ENCODE measurements around the gene RAB11FIP4.

RAB11FIP4 gene

DNA sequence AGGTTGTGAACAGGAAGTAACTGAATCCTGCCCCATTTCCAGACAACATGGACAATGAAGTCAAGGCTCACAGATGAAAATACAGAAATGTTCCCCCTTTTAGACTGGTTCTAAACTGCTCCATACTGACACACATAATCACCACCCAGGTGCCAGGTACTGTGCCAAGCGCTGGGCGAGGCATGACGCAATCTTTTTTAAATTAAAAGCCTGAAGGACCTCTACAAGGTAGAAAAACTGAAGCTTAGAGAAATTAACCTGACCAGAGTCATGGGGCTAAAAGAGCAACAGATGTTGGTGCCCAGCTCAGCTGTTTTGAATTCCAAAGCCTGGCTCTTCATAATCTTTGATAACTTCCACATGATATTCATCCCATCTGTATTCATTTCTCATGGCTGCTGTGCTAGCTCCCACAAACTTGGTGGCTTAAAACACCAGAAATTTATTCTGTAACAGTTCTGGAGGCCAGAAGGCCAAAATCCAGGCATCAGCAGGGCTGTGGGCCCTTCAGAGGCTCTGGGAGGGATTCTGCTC is 4.9 kb upstream of the RAB11FIP4 start:
- DNase-seq (ENCODE audit: low spot score) = no peak

DNA sequence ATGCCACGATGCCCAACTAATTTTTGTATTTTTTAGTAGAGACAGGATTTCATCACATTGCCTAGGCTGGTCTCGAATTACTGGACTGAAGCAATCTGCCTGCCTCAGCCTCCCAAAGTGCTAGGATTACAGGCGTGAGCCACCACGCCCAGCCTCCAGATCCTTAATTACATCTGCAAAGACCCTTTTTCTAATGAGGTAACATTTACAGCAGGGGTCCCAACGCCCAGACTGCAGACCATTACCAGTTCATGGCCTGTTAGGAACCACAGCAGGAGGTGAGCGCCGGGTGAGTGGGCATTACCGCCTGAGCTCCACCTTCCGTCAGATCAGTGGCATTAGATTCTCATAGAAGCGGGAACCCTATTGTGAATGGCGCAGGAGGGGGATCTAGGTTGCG is 4.0 kb upstream of the RAB11FIP4 start:
- DNase-seq (ENCODE audit: low spot score) = no peak

DNA sequence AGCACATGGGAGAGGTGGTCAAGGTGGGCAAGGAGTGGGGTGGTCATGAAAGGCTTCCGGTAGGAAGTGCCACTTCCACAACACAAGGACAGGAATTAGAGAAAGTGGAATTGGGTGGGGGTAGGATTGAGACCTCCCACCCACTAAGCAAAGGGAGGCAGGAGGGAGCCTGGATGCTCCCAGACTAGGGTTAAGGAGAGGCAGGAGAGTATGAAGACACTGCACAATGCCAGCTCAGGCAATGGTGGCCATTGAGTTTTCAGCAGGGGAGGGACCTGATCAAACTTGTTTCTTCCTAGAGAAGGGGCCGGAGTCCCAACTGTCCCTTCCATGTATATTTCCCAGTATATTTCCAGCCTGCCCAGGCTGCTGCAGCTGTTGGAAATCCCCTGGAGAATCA is 3.1 kb upstream of the RAB11FIP4 start:
- DNase-seq (ENCODE audit: low spot score) = no peak

- peak; percentile 60 for DNase-seq (ENCODE audit: low spot score)
Observed at GRCh38 chr17:31388770-31389656, 2.5 kb upstream of the RAB11FIP4 start.

- no peak for DNase-seq (ENCODE audit: low spot score)
Observed at GRCh38 chr17:31389657-31390381, 1.7 kb upstream of the RAB11FIP4 start.

- no peak for DNase-seq (ENCODE audit: low spot score)
Observed at GRCh38 chr17:31390426-31390747, 1.1 kb upstream of the RAB11FIP4 start.

GRCh38 chr17:31390748-31391495 is 553 bp upstream of the RAB11FIP4 start:
- DNase-seq (ENCODE audit: low spot score) = no peak

GRCh38 chr17:31392002-31392855 is 754 bp downstream of the RAB11FIP4 start:
- DNase-seq (ENCODE audit: low spot score) = no peak

GRCh38 chr17:31392856-31393748 is 1.6 kb downstream of the RAB11FIP4 start:
- no peak for DNase-seq (ENCODE audit: low spot score)

- DNase-seq (ENCODE audit: low spot score) = no peak
Observed at GRCh38 chr17:31393749-31394146, 2.3 kb downstream of the RAB11FIP4 start.

GRCh38 chr17:31394544-31394943 is 3.1 kb downstream of the RAB11FIP4 start:
- DNase-seq (ENCODE audit: low spot score) = peak; percentile 69

DNA sequence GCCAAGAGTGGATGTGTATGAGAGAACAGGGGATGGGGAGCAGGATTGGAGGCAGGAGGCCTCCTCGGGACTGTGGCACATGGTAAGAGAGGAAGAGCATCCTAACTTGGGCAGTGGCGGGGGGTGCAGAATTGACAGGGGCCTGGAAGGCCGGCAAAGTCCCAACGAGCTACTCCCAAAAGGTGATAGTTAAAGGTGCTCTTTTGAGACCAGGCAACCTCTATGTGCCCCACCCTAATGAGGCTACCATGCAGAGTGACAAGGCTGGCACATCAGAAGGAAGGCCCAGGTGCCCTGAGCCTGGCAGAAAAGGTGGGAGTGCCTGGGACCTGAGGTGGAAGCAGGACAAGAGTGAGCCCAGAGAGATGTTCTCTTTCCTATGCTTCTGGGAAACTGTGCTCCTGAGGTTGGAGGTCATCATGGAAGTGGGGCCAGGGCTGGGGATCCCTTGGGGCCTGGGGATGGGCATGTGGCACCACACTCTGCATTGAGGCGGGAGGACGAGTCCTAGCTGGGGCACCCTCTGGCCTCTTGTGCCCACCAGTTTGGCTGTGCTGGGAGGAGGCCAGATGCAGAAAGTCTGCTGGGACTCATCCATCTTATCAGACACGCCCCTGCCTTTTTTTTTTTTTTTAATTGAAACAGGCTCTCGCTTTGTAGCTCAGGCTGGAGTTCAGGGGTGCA is 5.9 kb downstream of the RAB11FIP4 start:
- no peak for DNase-seq (ENCODE audit: low spot score)

DNA sequence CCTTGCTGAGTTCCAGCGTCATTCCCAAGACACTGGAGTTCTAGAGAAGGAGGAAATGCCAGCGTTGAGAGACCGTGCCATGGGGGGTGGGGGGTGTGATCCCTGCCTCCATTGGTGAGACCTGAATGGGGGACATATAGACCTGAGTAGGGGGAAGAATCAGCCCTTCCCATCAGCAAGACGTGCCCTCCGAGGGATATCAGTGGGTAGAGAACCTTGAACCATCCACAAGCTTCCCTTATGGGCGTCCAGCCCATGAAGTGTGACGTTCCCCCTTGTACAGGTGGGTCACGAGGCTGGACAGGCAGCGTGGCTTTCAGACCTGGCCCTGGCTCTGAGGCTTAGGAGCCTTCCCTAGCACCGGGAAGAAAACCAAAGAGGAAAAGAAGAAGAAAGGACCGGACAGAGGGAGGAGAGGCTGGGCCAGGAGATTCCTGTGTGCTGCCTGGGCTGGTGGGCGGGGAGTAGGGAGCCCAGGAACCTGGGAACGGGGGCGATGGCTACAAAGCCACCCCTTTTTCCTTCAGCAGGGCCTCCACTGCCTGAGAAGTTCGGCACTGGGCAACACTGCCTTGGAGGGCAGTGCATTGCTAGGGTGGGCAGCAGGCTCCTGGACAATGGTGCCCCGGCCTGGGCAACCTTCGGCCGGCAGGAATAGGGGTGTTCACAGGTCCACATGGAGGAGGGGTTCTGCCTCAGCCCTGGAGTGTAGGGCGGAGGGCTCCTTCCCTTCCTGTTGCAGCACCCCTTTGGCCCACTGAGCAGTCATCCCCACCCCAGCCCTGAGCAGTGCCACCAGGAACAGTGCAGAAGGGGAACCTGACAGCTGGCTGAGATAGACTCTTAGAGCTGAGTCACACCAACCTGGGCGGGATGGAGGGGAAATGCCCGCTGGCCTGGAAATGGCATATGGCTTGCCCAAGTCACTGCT is 7.2 kb downstream of the RAB11FIP4 start:
- no peak for DNase-seq (ENCODE audit: low spot score)

DNA sequence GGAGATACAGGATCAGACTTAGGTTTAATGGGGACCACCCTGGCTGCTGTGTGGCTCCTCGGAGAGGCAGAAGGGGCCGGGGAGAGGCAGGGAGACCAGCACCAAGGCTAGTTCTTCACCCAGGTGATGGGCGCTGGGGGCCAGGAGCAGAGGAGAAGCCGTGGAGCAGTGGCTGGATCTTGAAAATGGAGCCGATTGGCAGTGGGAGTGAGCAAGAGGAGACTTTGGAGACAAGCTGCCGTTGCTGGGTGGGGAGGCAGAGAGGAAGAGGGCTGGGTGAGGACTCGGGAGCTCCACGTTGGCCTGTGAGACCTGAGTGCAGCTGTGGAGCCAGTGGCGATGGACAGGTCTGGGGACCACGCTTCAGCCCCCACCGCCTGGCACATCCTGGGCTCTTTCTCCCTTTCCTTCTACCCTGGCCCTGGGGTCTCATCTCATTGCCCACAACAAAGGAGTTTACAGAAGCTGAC is 9.0 kb downstream of the RAB11FIP4 start:
- no peak for DNase-seq (ENCODE audit: low spot score)

GRCh38 chr17:31401456-31402254 is 10.2 kb downstream of the RAB11FIP4 start:
- no peak for DNase-seq (ENCODE audit: low spot score)

DNA sequence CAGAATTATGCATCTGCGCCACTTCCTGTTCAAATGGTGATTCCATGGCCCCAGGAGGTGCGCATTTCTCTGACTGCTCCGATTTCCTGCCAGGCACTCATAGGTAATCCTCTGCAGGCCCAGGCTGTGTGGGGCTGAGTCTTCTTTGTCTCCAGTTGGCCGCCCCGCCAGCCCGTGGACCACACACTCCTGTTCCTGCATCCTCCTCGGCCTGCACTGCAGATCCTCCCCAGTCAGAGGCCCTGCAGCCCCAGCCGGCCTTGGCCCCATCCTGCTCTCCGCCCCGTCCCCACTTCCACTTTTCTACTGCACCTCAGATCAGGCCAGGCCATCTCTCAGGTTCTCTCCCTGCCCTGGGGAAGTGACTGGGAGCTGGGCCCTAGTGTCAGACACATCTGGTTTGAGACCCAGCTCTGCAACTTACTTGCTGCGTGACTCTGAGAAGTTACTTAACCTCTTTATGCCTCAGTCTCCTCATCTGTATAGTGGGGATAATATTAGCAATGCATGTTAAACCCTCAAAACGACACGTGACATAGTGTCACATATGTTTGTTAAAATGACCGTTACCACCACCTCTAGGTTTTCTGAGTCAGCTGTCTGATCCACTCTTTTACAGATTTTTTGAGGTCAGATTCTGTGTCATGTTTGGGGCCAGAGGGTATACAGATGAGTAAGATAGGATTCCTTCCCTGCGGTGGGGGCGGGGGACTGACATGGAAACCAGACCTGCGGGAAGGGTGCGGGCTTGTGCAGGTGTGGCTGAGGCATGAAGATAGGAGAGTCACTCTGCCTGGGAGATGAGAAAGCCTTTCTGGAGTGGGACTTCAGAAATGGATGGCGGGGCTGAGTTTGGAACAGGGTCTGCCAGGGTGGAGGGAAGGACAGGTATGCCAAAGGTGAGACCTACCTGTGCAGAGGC is 12.8 kb downstream of the RAB11FIP4 start:
- DNase-seq (ENCODE audit: low spot score) = no peak

- no peak for DNase-seq (ENCODE audit: low spot score)
Observed at GRCh38 chr17:31405890-31406371, 14.5 kb downstream of the RAB11FIP4 start.
